ENCODE data around the gene RAPGEF1.

- TF ChIP-seq POLR2A (IDR thresholded peaks at IDR 0.05; ENCODE audit: low read length) (no peak), PHF8 (IDR thresholded peaks at IDR 0.05; ENCODE audit: borderline replicate concordance, low read depth) (no peak), KDM1A (IDR thresholded peaks at IDR 0.05; ENCODE audit: low read depth) (no peak), CTCF (IDR thresholded peaks at IDR 0.05) (no peak), EP300 (IDR thresholded peaks at IDR 0.05) (no peak), MAX (IDR thresholded peaks at IDR 0.05) (no peak), TP53 (CRISPR knock-in tag; IDR thresholded peaks at IDR 0.05) (no peak), CBX2 (IDR thresholded peaks at IDR 0.05; ENCODE audit: borderline replicate concordance, low read depth) (no peak), HMGXB4 (CRISPR knock-in tag; IDR thresholded peaks at IDR 0.05; ENCODE audit: borderline replicate concordance) (no peak)
- TF ChIP-seq, protein P1, sequence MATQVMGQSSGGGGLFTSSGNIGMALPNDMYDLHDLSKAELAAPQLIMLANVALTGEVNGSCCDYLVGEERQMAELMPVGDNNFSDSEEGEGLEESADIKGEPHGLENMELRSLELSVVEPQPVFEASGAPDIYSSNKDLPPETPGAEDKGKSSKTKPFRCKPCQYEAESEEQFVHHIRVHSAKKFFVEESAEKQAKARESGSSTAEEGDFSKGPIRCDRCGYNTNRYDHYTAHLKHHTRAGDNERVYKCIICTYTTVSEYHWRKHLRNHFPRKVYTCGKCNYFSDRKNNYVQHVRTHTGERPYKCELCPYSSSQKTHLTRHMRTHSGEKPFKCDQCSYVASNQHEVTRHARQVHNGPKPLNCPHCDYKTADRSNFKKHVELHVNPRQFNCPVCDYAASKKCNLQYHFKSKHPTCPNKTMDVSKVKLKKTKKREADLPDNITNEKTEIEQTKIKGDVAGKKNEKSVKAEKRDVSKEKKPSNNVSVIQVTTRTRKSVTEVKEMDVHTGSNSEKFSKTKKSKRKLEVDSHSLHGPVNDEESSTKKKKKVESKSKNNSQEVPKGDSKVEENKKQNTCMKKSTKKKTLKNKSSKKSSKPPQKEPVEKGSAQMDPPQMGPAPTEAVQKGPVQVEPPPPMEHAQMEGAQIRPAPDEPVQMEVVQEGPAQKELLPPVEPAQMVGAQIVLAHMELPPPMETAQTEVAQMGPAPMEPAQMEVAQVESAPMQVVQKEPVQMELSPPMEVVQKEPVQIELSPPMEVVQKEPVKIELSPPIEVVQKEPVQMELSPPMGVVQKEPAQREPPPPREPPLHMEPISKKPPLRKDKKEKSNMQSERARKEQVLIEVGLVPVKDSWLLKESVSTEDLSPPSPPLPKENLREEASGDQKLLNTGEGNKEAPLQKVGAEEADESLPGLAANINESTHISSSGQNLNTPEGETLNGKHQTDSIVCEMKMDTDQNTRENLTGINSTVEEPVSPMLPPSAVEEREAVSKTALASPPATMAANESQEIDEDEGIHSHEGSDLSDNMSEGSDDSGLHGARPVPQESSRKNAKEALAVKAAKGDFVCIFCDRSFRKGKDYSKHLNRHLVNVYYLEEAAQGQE (IDR thresholded peaks at IDR 0.05) = no peak
These were observed 65.2 kb downstream of the RAPGEF1 start for GRCh38 chr9:131674425-131675421.
